ENCODE data around the gene LRP1B. TPM values are rescaled to one million over a fixed set of nuclear protein-coding genes. Genes with fewer than 3 reads are reported as not detected.

The LRP1B gene
- polyA plus RNA-seq, 2 of the 4 experiments (the other 2 are of a cell fraction), result 0.03 TPM; not detected in 1

GRCh38 chr2:141381946-141382345, 748.9 kb downstream of the LRP1B start:
- no peak overlapping the region for H3K27ac ChIP-seq
- ChIA-PET POLR2A (no interaction called here), CTCF (interaction anchor here (0.7 kb wide), 1 partner anchor 1361 kb away, joined by 3 read pairs; no protein-coding TSS in a partner anchor)
- no peak overlapping the region for H3K4me2 ChIP-seq
- no peak for DNase-seq (ENCODE audit: low read depth in 1 of 2, low spot score in 1 of 2)
- no peak for TF ChIP-seq TFCP2L1 (CRISPR knock-in tag; IDR thresholded peaks at IDR 0.05)
- TF ChIP-seq HDAC2 (IDR thresholded peaks at IDR 0.05), result no peak
- TF ChIP-seq FOSB (CRISPR knock-in tag; IDR thresholded peaks at IDR 0.05), result no peak
- no peak for TF ChIP-seq JUN (IDR thresholded peaks at IDR 0.05)
- TF ChIP-seq POLR2A (IDR thresholded peaks at IDR 0.05; ENCODE audit: low read length), result no peak
- no peak for TF ChIP-seq CHD4 (IDR thresholded peaks at IDR 0.05; ENCODE audit: borderline replicate concordance)
- no peak for TF ChIP-seq PBX3 (IDR thresholded peaks at IDR 0.05)
- no peak for TF ChIP-seq BCL3 (IDR thresholded peaks at IDR 0.05)
- TF ChIP-seq NPAS2 (CRISPR knock-in tag; IDR thresholded peaks at IDR 0.05; ENCODE audit: borderline replicate concordance), result no peak
- no peak for TF ChIP-seq ZC3H11A (IDR thresholded peaks at IDR 0.05)
- TF ChIP-seq EHF (CRISPR knock-in tag; IDR thresholded peaks at IDR 0.05), result no peak
- TF ChIP-seq KDM5A (IDR thresholded peaks at IDR 0.05), result no peak
- no peak for TF ChIP-seq HES2 (IDR thresholded peaks at IDR 0.05)
- TF ChIP-seq SREBF2 (IDR thresholded peaks at IDR 0.05), result no peak
- no peak for TF ChIP-seq MAZ (IDR thresholded peaks at IDR 0.05; ENCODE audit: borderline replicate concordance, low read depth, low read length)
- TF ChIP-seq HOXA7 (CRISPR knock-in tag; IDR thresholded peaks at IDR 0.05), result no peak
- TF ChIP-seq ATOH8 (CRISPR knock-in tag; IDR thresholded peaks at IDR 0.05; ENCODE audit: low read depth), result no peak
- no peak for TF ChIP-seq FOSL2 (IDR thresholded peaks at IDR 0.05)
- TF ChIP-seq FOSL2 (CRISPR knock-in tag; IDR thresholded peaks at IDR 0.05), result no peak
- H3K9me3 ChIP-seq, result 0 out of 3 replicates have a peak, but pooled peaks cover 3% of the 10 kb centered on the region
- WGBS (ENCODE audit: missing lambda C conversion rate), result 42% methylated on average over 1 of the region's 1 CpG
- no peak for ATAC-seq
- no peak overlapping the region for H3K4me3 ChIP-seq
- FAIRE-seq, result no peak
- peaks cover 8% of the 10 kb centered on the region; the same call in 2 of the 3 replicates for H3K4me1 ChIP-seq

GRCh38 chr2:141380008-141380979, 750.5 kb downstream of the LRP1B start:
- Histone ChIP-seq H3K4me3 (no peak overlapping the region), H3K27ac (no peak overlapping the region), H3K9me3 (0 out of 3 replicates have a peak, but pooled peaks cover 3% of the 10 kb centered on the region), H3K4me2 (no peak overlapping the region), H3K4me1 (peaks cover 8% of the 10 kb centered on the region; the same call in 2 of the 3 replicates)
- ChIA-PET POLR2A (no interaction called here), CTCF (no interaction called here)
- WGBS (ENCODE audit: missing lambda C conversion rate), result 44% methylated on average over 7 of the region's 7 CpGs
- TF ChIP-seq E2F6 (IDR thresholded peaks at IDR 0.05; ENCODE audit: borderline replicate concordance, low read depth) (no peak), TFCP2L1 (CRISPR knock-in tag; IDR thresholded peaks at IDR 0.05) (no peak), EHMT2 (IDR thresholded peaks at IDR 0.05; ENCODE audit: low read depth) (no peak), REST (IDR thresholded peaks at IDR 0.05) (no peak), GATA3 (IDR thresholded peaks at IDR 0.05; ENCODE audit: borderline replicate concordance) (no peak), FOSL2 (IDR thresholded peaks at IDR 0.05) (no peak), FOSL2 (CRISPR knock-in tag; IDR thresholded peaks at IDR 0.05) (no peak), ELK1 (IDR thresholded peaks at IDR 0.05; ENCODE audit: low read depth, low read length) (no peak), HOXB13 (CRISPR knock-in tag; IDR thresholded peaks at IDR 0.05; ENCODE audit: low read depth) (no peak)
- no peak for DNase-seq (ENCODE audit: low read depth in 1 of 2, low spot score in 1 of 2)
- FAIRE-seq, result no peak
- no peak for ATAC-seq

All from A549 (cell line).